Lower lobe of right lung (tissue), 2 donors: Measurements from ENCODE around the gene FRMD4A. TPM values are rescaled to one million over a fixed set of nuclear protein-coding genes. Genes with fewer than 3 reads are reported as not detected.

Experiments
- ATAC-seq, 2 donors: fragments of 200-7000 bp; cut with Tn5 transposase; one replicate each; pipeline ENCODE4 v1.9.1; 2020 to 2022; ENCODE audit warnings: mild to moderate bottlenecking in 2 of 2, moderate library complexity in 2 of 2
- DNase-seq: peaks from one replicate; pipeline ENCODE4 v3.0.0-alpha.2; 2020
- H3K27ac ChIP-seq: fragments of 200-600 bp; one replicate; pipeline ENCODE4 v1.8.0; 2022
- H3K27me3 ChIP-seq: fragments of 200-600 bp; one replicate; pipeline ENCODE4 v1.8.0; 2022; ENCODE audit warnings: low read depth
- H3K36me3 ChIP-seq: fragments of 200-600 bp; one replicate; pipeline ENCODE4 v1.8.0; 2022; ENCODE audit warnings: mild to moderate bottlenecking
- H3K4me1 ChIP-seq: fragments of 200-600 bp; one replicate; pipeline ENCODE4 v1.8.0; 2022
- H3K4me3 ChIP-seq: fragments of 200-600 bp; one replicate; pipeline ENCODE4 v1.8.0; 2022; ENCODE audit warnings: mild to moderate bottlenecking
- H3K9me3 ChIP-seq: fragments of 200-600 bp; one replicate; pipeline ENCODE4 v1.8.0; 2022
- CTCF ChIP-seq: fragments of 200-600 bp; IDR thresholded peaks from one replicate; pipeline ENCODE4 v1.8.0; 2022; ENCODE audit warnings: antibody characterized with exemption, mild to moderate bottlenecking
- intact Hi-C: fragments of 100-400 bp; cut with DNase I; formaldehyde crosslinking; loops from one replicate; pipeline ENCODE4 v1.11.0; 2022
- total RNA-seq: library from RNA; stranded (reverse); fragmentation: NEBNext Ultra II Directional; extraction: Animal tissue kit (Norgen Biotek cat#: 25700); gene quantifications from one replicate; pipeline ENCODE4 v1.2.1, GENCODE V29; 2021
- donor health status: DM: no; HTN: yes; CAD: no; lungs with severe emphysema.

FRMD4A gene
- total RNA-seq, 1 donor from 2014 or later = 64.8 TPM

- H3K27me3 ChIP-seq = no peaks in the 10 kb centered on the region
- H3K27ac ChIP-seq = no peak overlapping the region
- intact Hi-C loops = no loop called here
- DNase-seq (no peak), ATAC-seq (no peak)
- no peak for TF ChIP-seq CTCF
- no peaks in the 10 kb centered on the region for H3K36me3 ChIP-seq
- no peaks in the 10 kb centered on the region for H3K9me3 ChIP-seq
- no peak overlapping the region for H3K4me3 ChIP-seq
- H3K4me1 ChIP-seq = peaks cover 29% of the 10 kb centered on the region
Measured at GRCh38 chr10:13987446-13987845, 343.3 kb downstream of the FRMD4A start.

- Histone ChIP-seq H3K27me3 (no peaks in the 10 kb centered on the region), H3K4me1 (peaks cover 4% of the 10 kb centered on the region), H3K27ac (peak overlapping the region; percentile 11), H3K36me3 (no peaks in the 10 kb centered on the region), H3K9me3 (no peaks in the 10 kb centered on the region), H3K4me3 (no peak overlapping the region)
- DNase-seq (no peak), ATAC-seq (peak; percentile 59 to 63)
- no peak for TF ChIP-seq CTCF
- intact Hi-C loops = no loop called here
Measured at GRCh38 chr10:13984647-13985155, 346.0 kb downstream of the FRMD4A start.

GRCh38 chr10:13983035-13983434 is 347.7 kb downstream of the FRMD4A start:
- no peaks in the 10 kb centered on the region for H3K27me3 ChIP-seq
- intact Hi-C loops = no loop called here
- TF ChIP-seq CTCF = no peak
- H3K27ac ChIP-seq = no peak overlapping the region
- no peaks in the 10 kb centered on the region for H3K9me3 ChIP-seq
- no peaks in the 10 kb centered on the region for H3K36me3 ChIP-seq
- ATAC-seq = no peak
- H3K4me1 ChIP-seq = no peaks in the 10 kb centered on the region
- H3K4me3 ChIP-seq = no peak overlapping the region
- DNase-seq = no peak

- Histone ChIP-seq H3K27me3 (no peaks in the 10 kb centered on the region), H3K4me3 (no peak overlapping the region), H3K36me3 (no peaks in the 10 kb centered on the region), H3K9me3 (no peaks in the 10 kb centered on the region), H3K4me1 (no peaks in the 10 kb centered on the region), H3K27ac (no peak overlapping the region)
- DNase-seq (no peak), ATAC-seq (no peak)
- TF ChIP-seq CTCF = no peak
- intact Hi-C loops = no loop called here
Measured at GRCh38 chr10:13978533-13979115, 352.1 kb downstream of the FRMD4A start.

DNA sequence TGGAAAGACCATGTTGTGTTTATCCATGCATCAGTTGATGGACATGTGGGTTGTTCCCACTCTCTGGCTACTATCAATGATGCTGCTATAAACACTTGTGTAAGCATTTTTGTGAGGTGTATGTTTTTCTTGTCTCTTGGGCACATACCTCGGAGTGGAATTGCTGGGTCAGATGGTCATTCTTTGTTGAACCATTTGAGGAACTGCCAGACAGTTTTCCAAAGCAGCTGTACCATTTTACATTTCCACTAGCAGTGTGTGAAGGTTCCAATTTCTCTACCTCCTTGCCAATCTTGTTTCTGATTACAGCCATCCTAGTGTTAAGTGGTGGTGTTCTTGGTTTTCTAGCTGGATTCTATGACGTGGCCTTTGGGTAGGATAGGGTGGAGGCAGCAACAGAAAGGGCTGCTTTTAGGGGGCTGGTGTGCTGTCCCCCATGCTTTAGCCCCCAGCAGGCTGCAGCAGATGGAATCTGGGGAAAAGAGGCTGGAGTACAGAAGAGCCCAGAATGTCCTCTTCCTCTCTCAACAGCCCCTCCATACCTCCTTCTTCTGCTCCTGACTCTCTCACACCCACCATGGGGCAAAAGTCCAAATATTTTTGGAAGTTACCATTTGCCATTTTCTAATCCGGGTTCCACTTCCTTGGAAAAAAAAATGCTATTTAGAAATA is 352.7 kb downstream of the FRMD4A start:
- ATAC-seq = no peak
- Histone ChIP-seq H3K27ac (no peak overlapping the region), H3K4me3 (no peak overlapping the region), H3K9me3 (no peaks in the 10 kb centered on the region), H3K36me3 (no peaks in the 10 kb centered on the region), H3K4me1 (no peaks in the 10 kb centered on the region), H3K27me3 (no peaks in the 10 kb centered on the region)
- TF ChIP-seq CTCF = no peak
- DNase-seq = no peak
- intact Hi-C loops = no loop called here
